GM21619 (cell line): Measurements from ENCODE around the gene INPP5B.
A peak's percentile ranks its signal among the peaks of the same experiment; 100 is the strongest.
"Not testable (repeated sequence)": the region's sequence is repeated elsewhere in the genome, so short reads cannot be mapped to it uniquely, and the experiment has no call there.

Experiments used
- ATAC-seq: cut with Tn5 transposase; IDR thresholded peaks from one replicate; pipeline ENCODE4 v1.9.1; 2021; ENCODE audit not compliant: unreplicated experiment

INPP5B gene

GRCh38 chr1:37915476-37916093 lies 31.3 kb downstream of the INPP5B start:
- no peak for ATAC-seq

- ATAC-seq, result no peak
Measured at GRCh38 chr1:37914719-37915475, 32.0 kb downstream of the INPP5B start.

GRCh38 chr1:37911478-37911877 lies 35.4 kb downstream of the INPP5B start:
- ATAC-seq, result not testable (repeated sequence)

- ATAC-seq, result not testable (repeated sequence)
Measured at GRCh38 chr1:37910886-37911285, 36.0 kb downstream of the INPP5B start.

- not testable (repeated sequence) for ATAC-seq
Measured at GRCh38 chr1:37908531-37908930, 38.3 kb downstream of the INPP5B start.

GRCh38 chr1:37907416-37908125 lies 39.3 kb downstream of the INPP5B start:
- not testable (repeated sequence) for ATAC-seq

GRCh38 chr1:37906591-37906990 lies 40.3 kb downstream of the INPP5B start:
- not testable (repeated sequence) for ATAC-seq

GRCh38 chr1:37905727-37906126 lies 41.1 kb downstream of the INPP5B start:
- no peak for ATAC-seq

- not testable (repeated sequence) for ATAC-seq
Measured at GRCh38 chr1:37903921-37904320, 42.9 kb downstream of the INPP5B start.

- no peak for ATAC-seq
Measured at GRCh38 chr1:37902983-37903382, 43.9 kb downstream of the INPP5B start.

- ATAC-seq, result no peak
Measured at GRCh38 chr1:37901893-37902225, 45.0 kb downstream of the INPP5B start.

GRCh38 chr1:37901191-37901892 lies 45.5 kb downstream of the INPP5B start:
- peak; percentile 78 for ATAC-seq

- ATAC-seq, result not testable (repeated sequence)
Measured at GRCh38 chr1:37897563-37897962, 49.3 kb downstream of the INPP5B start.

GRCh38 chr1:37893673-37894072 lies 53.2 kb downstream of the INPP5B start:
- ATAC-seq, result no peak

GRCh38 chr1:37892151-37893047 lies 54.5 kb downstream of the INPP5B start:
- ATAC-seq, result no peak

- no peak for ATAC-seq
Measured at GRCh38 chr1:37890378-37891014, 56.4 kb downstream of the INPP5B start.

- no peak for ATAC-seq
Measured at GRCh38 chr1:37888022-37888700, 58.7 kb downstream of the INPP5B start.

GRCh38 chr1:37884145-37884544 lies 62.7 kb downstream of the INPP5B start:
- ATAC-seq, result no peak

GRCh38 chr1:37883671-37884070 lies 63.2 kb downstream of the INPP5B start:
- ATAC-seq, result no peak
